ENCODE data around the gene MELTF.

MELTF gene

DNA sequence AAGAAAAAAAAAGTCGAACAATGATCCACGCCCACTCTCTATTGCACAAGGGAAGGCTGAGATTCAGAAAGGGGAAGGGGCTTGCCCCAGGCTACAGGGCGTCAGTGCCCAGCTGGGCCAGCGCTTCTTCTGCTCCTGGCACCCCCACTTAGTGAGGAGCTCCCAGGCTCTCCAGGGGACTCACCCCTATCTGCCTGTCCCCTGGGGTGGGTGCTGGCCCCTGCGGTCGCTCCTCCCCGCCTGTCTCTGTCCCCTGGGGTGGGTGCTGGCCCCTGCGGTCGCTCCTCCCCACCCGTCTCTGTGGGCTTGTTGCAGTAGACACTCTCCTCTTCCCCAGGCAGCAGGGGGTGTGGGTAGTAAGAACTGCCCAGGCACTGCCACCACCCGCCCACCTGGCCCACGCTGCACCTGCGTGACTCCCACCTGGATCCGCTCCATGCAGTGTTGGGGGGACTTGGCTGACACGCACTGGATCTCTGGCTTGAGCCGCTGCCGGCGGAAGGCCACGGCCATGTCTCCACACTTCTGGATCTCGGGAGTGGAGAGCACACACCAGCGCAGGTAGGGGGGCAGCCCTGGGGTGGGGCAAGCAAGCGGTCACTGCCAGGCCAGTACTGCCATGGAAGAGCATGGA lies 14.6 kb downstream of the MELTF start:
- no peak for DNase-seq (ENCODE audit: low read depth)
- no peak for TF ChIP-seq CTCF (conservative IDR thresholded peaks at IDR 0.05; ENCODE audit: low read length)
- H3K4me3 ChIP-seq (ENCODE audit: low read length), result no peak overlapping the region

DNA sequence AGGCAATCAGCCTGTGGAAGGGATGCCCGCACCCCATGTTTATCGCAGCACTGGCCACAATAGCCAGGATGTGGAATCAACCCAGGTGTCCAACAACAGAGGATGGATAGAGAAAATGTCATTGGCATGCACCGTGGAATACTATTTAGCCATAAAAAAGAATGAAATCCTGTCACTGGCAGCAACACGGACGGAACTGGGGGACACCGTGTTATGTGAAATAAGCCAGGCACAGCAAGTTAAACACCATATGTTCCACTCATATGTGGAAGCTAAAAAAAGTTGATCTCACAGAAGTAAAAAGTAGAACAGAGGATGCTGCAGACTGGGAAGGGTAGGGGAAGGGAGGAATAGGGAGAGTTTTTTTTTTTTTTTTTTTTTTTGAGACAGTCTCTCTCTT lies 15.6 kb downstream of the MELTF start:
- no peak overlapping the region for H3K4me3 ChIP-seq (ENCODE audit: low read length)
- DNase-seq (ENCODE audit: low read depth), result no peak
- no peak for TF ChIP-seq CTCF (conservative IDR thresholded peaks at IDR 0.05; ENCODE audit: low read length)

DNA sequence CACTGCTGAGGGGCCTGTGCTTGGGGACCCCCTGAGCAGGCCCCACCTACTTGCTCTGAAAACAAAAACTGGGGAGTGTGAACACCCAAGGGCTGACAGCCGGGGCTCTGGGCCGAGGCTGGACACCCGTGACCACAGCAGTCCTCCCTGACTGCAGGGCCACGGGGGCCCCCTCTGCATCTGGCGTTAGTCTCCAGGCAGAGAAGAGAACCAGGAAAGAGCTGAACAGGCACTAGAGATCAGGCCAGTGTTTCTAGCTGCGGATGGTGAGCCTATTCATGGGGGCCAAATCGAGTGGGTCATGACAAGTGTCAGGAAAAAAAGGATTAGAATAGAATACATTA lies 17.1 kb downstream of the MELTF start:
- DNase-seq (ENCODE audit: low read depth), result no peak
- no peak for TF ChIP-seq CTCF (conservative IDR thresholded peaks at IDR 0.05; ENCODE audit: low read length)

DNA sequence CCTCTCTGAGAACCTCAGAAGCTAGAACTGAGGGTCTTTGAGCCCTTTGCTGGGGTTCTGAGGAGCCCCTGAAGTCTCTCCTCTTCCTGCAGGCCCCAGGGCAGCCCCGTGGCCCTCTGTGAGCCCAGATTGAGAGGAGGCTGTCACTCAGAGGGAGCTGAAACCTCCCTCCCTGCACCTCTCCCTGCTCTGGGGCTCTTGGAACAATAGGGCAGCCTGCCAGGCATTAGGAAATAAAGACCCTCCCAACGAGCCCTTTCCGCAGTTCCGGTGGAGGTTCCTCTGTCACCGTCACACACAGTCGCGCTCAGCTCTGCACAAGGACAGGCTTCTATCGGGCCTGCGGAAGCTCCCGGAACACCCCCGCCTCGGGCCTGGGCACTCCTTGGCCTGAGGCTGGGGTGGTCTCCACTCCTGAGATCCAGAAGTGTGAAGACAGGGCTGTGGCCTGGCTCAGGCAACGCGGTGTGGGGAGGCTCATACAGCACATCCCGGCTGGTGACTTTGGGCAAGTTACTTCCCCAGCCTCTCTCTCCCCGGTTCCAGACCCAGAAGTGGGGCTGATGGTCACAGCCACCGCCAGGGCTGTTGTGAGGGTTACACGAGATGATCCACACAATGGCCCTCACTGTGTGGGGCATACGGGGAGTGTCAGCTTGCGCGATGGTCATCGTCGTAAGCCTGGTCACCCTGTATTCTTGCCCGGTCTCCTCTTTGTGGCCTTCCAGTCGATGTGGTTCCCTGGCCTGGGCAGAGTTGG lies 17.7 kb downstream of the MELTF start:
- no peak for DNase-seq (ENCODE audit: low read depth)

More for the DNA sequence above, 17.1 kb downstream of the MELTF start:
- H3K4me3 ChIP-seq (ENCODE audit: low read length), result no peak overlapping the region

DNA sequence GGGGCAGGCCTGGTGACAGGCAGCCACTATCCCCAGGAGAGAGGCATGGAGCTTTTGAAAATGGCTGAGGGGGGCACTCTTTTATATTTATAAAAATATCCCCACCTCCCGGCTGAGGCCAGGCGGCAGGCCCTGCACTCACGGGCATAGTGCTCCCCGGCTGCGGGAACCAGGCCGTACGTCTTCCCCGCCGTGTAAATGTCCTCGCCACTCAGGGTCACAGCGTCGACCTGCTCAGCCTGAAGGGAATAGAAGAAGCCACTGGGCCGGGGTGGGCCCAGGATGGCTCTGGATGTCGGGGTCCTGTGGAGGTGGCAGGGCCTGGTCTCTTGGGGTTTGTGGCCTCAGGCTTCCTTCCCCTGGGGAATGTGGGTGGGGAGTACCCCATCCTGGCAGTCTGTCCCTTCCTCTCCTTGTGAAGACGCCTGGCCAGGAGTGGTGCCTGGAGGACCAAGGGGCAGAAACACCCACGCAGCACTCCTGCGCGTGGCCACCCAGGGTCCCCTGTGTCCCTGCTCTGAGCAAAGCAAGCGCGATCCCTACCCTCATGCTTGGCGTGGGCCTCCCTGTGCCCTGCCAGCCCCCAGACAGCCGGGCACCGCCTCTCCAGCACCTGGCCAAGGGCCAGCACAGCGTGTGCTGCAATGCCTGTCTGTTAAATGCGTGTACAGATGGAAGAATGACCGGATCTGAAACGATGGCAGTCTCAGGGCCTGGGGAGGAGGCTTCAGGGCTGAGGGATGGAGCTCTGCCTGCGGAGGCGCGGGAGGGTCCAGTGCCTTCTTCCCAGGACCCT lies 18.9 kb downstream of the MELTF start:
- no peak overlapping the region for H3K4me3 ChIP-seq (ENCODE audit: low read length)
- TF ChIP-seq CTCF (conservative IDR thresholded peaks at IDR 0.05; ENCODE audit: low read length), result no peak
- no peak for DNase-seq (ENCODE audit: low read depth)

More for the DNA sequence above, 17.7 kb downstream of the MELTF start:
- no peak for TF ChIP-seq CTCF (conservative IDR thresholded peaks at IDR 0.05; ENCODE audit: low read length)
- no peak overlapping the region for H3K4me3 ChIP-seq (ENCODE audit: low read length)

- no peak overlapping the region for H3K4me3 ChIP-seq (ENCODE audit: low read length)
- DNase-seq (ENCODE audit: low read depth), result no peak
- TF ChIP-seq CTCF (conservative IDR thresholded peaks at IDR 0.05; ENCODE audit: low read length), result no peak
Observed at GRCh38 chr3:197009532-197010019, 20.0 kb downstream of the MELTF start.

Measured in AG10803 (cell line).